ENCODE measurements around the gene EEA1.

Gene EEA1

GRCh38 chr12:92779902-92780301, 149.2 kb downstream of the EEA1 start:
- Histone ChIP-seq H3K4me3 (replicated peaks; ENCODE audit: low read depth, low read length) (no peak overlapping the region), H3K27me3 (replicated peaks; ENCODE audit: control insufficient read depth, insufficient read depth, low read length) (no peaks in the 10 kb centered on the region), H3K36me3 (ENCODE audit: control insufficient read depth, insufficient read depth, low read length) (no peaks in the 10 kb centered on the region; the same call in 1 of the 2 replicates)
- no peak for TF ChIP-seq CTCF (IDR thresholded peaks at IDR 0.05; ENCODE audit: insufficient read depth, low read length, poor library complexity, severe bottlenecking)
- no peak for DNase-seq (ENCODE audit: extremely low read depth, insufficient read length)

GRCh38 chr12:92778525-92778924, 150.6 kb downstream of the EEA1 start:
- TF ChIP-seq CTCF (IDR thresholded peaks at IDR 0.05; ENCODE audit: insufficient read depth, low read length, poor library complexity, severe bottlenecking), result no peak
- H3K27me3 ChIP-seq (replicated peaks; ENCODE audit: control insufficient read depth, insufficient read depth, low read length), result no peaks in the 10 kb centered on the region
- H3K4me3 ChIP-seq (replicated peaks; ENCODE audit: low read depth, low read length), result no peak overlapping the region
- no peak for DNase-seq (ENCODE audit: extremely low read depth, insufficient read length)
- H3K36me3 ChIP-seq (ENCODE audit: control insufficient read depth, insufficient read depth, low read length), result no peaks in the 10 kb centered on the region; the same call in 1 of the 2 replicates

DNA sequence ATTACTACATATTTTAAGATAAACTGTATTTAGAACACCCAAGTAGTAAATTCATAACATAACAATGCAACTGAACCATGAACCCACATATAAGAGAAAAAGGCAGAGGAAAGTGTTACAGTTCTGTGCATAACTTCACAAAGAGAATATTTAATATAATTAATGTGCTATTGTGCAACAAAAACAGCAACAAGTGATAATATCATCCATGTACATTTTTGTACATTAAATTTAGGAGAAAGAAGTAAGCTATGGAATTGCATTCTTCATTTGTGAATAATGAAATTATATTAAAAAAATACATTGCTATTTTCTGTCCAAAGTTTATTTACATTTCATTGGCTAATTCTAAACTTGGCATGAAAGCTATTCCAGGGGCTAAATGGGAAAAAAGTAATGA, 153.7 kb downstream of the EEA1 start:
- H3K27me3 ChIP-seq (replicated peaks; ENCODE audit: control insufficient read depth, insufficient read depth, low read length), result no peaks in the 10 kb centered on the region
- no peak overlapping the region for H3K4me3 ChIP-seq (replicated peaks; ENCODE audit: low read depth, low read length)
- DNase-seq (ENCODE audit: extremely low read depth, insufficient read length), result no peak
- no peak for TF ChIP-seq CTCF (IDR thresholded peaks at IDR 0.05; ENCODE audit: insufficient read depth, low read length, poor library complexity, severe bottlenecking)
- H3K36me3 ChIP-seq (ENCODE audit: control insufficient read depth, insufficient read depth, low read length), result no peaks in the 10 kb centered on the region; the same call in 1 of the 2 replicates

- no peak for TF ChIP-seq CTCF (IDR thresholded peaks at IDR 0.05; ENCODE audit: insufficient read depth, low read length, poor library complexity, severe bottlenecking)
- H3K36me3 ChIP-seq (ENCODE audit: control insufficient read depth, insufficient read depth, low read length), result no peaks in the 10 kb centered on the region; the same call in 1 of the 2 replicates
- DNase-seq (ENCODE audit: extremely low read depth, insufficient read length), result no peak
- H3K27me3 ChIP-seq (replicated peaks; ENCODE audit: control insufficient read depth, insufficient read depth, low read length), result no peaks in the 10 kb centered on the region
- H3K4me3 ChIP-seq (replicated peaks; ENCODE audit: low read depth, low read length), result no peak overlapping the region
Measured at GRCh38 chr12:92771001-92771400, 158.1 kb downstream of the EEA1 start.

DNA sequence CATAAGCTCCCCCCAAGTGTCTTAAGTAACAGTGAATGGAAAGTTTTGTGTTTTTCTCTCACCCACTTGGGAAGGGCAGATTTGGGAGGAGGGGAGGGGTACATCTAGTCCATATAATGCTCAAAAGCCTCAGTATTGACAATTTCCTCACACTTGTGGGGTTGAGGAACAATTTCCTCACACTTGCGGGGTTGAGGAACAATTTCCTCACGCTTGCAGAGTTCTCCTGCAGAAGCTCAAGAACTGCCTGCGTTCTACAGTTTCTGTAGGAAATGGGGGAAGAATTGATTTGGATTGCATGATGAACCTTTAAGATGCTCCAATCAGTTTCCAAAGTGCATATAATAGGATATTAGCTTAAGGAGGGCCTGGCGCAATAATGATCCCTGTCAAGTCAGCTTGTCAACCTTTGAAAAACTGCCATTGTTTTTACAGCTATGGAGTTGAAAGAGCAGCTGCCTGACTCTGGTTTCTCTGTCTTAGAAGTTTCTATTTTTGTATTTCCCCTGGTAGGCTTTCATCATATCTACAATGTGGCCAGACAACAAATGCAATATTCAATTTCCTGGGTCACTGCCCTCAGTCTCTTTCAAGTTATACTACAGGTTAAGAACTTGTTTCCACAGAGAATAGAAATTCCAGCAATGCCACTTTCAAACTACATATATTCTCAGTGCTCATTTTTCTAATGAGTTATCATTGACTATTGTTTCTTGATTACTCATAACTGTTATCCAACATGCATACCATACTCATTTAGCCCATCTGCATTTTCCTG, 159.8 kb downstream of the EEA1 start:
- TF ChIP-seq CTCF (IDR thresholded peaks at IDR 0.05; ENCODE audit: insufficient read depth, low read length, poor library complexity, severe bottlenecking), result no peak
- H3K4me3 ChIP-seq (replicated peaks; ENCODE audit: low read depth, low read length), result no peak overlapping the region
- peak; percentile 34 for DNase-seq (ENCODE audit: extremely low read depth, insufficient read length)

More for the DNA sequence above, 159.8 kb downstream of the EEA1 start:
- no peaks in the 10 kb centered on the region for H3K27me3 ChIP-seq (replicated peaks; ENCODE audit: control insufficient read depth, insufficient read depth, low read length)
- H3K36me3 ChIP-seq (ENCODE audit: control insufficient read depth, insufficient read depth, low read length), result no peaks in the 10 kb centered on the region
